NCI-H526 (cell line): Measurements from ENCODE around the gene KCNG2.
A peak's percentile ranks its signal among the peaks of the same experiment; 100 is the strongest.

Experiments
- DNase-seq, 2 experiments: peaks; one replicate each; lab custom pipeline; 2025; lab: John Stamatoyannopoulos, UW

KCNG2 gene

DNA sequence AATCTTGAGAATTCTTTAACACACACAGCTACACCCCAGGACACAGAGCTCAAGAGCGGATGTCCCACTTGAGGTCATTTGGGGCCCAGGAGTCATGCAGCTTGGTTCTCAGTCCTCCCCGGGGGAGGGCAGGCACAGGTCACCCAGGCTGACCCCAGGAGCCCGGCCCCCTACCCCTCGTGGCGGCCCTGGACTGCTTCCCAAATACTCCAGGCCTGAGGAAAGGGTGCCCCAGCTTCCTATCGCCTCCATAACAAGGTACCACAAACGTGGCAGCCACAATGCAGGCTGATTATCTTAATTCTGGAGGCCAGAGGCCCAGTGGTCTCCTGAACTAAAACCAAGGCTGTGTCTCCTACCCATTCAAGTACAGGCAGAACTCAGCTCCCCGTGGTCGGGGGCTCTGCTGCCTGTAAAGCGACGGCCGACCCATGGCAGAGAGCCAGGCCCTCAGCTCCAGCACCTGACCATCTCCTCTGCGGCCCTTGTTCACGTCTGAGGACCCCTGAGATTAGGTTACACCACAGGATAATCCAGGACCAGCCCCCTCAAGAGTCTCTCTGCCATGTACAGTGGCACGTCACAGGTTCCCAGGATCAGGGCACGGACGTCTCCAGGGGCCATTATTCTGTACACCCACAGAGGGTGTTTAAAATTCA, 143.2 kb downstream of the KCNG2 start:
- DNase-seq, result no peak

DNA sequence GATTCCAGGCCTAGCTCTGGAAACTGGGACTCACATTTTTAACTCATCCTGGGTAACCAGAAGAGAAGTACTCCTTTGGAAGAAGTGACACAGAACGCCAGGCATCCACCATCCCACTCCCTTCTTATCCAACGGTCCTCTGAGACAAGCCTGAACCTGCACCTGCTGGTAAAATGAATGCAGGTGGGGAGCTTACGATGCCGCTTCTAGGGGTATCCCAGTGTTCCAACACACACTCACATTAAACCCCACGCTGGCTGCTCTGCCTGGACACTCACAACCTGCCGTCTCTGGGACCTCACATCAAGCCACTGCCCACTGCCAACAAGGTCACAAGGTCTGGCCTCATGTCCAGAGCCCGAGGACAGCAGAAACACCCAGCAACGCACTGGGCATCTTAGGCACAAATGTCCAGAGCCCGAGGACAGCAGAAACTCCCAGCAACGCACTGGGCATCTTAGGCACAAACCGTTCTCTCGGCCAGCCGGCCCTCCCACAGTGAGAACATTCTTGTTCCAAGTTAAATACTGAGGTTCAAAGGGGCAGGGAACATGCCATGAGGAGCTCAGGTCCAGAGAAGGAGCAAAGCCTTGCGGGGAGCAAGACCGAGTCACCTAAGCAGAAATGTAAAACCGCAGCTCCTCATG, 143.9 kb downstream of the KCNG2 start:
- peak in 1 of 2 experiments; percentile 53 for DNase-seq

DNA sequence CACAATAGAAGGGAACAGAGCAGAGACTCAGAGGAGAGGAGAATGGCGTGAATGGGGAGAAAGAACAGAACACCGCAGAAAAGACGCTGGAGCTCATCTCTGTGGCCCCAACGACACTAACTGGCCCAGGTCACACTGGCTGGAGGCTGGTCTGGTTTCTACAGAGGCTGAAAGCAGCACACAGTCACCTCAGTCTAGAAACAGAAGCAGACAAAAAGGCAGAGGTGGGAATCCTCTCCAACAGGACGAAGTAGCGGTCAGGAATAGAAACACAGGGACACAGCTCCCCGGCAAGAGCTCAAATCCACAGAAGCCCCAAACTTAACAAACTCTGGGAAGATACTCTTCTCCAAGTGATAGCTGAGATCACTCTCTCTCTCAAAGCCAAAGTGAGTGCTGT, 144.5 kb downstream of the KCNG2 start:
- no peak for DNase-seq

DNA sequence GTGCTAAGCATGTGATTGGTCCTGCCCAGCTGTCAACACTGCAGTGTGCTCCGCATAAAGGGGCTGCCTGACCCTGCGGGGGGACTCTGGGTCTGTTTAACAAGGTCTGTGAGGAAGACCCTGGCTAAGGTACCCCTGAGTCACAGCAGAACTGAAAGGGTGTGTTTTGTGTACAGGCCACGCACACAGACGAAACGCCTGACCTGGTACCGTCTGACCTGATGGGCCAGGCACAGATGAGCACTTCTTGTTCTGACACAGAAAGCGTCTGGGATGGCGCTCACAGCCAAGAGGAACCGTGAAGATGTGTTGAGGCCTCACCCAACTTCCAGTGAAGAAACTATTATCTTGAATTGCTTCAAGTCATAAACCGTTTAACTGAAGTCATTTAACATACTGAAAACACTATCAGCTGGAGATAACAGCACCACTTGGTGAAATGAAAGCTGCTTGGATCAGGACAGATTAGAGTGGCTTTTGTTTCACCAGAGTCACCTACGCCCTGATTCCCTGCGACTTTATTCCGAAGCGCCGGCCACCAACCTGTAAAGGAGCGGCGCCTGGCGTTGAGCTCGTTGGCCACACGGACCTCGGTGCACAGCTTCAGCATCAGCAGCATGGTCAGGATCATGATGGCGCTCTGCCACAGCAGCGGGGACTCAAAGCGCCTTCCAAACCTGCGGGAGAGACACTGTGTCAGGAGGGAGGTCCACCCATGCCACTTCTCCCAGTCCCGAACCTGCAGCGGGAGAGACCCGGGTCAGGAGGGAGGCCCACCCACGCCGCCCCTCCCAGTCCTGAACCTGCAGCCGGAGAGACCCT, 145.3 kb downstream of the KCNG2 start:
- no peak for DNase-seq

DNA sequence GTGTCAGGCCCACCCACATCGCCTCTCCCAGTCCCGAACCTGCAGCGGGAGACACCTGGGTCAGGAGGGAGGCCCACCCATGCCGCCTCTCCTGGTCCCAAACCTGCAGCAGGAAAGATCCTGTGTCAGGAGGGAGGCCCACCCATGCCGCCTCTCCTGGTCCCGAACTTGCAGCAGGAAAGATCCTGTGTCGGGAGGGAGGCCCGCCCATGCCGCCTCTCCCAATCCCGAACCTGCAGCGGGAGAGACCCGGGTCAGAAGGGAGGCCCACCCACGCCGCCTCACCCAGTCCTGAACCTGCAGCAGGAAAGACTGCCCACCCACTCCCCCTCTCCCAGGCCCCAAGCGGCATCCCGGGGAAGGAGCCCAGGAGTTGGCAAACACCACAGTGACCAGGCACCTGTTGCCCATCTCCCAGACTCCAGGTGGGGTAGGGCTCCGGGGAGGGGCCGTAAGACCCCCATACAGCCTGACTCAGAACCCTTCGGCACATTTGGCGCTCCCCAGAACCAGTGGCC, 145.9 kb downstream of the KCNG2 start:
- DNase-seq, result no peak

DNA sequence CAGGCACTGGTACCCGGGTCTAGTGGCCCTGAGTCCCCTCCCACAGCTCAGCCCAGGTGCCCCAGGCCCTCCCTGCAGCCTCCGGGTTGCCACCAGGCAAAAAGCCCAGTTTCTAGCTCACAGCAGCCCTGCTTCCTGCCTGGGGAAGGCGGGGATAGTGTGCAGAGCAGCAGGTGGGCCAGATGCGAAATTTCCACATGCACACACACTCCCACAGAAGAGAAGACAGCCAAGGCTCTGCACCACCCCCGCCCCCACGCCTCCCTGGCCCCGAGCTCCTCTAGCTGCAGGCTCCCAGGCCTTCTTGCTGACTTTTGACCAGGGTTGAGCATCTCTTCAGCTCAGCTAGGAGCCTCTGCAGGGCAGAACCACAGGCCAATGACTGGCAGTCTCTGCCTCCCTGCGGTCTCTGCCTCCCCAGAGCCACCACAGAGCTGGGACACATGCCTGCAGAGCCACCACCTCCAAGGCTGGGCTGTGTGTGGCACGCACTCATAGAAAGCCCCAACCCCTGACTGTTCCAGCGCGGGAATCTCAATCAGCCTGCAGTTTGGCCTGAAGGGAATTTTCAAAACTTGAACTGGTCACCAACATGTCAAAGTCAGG, 146.5 kb downstream of the KCNG2 start:
- DNase-seq, result no peak

DNA sequence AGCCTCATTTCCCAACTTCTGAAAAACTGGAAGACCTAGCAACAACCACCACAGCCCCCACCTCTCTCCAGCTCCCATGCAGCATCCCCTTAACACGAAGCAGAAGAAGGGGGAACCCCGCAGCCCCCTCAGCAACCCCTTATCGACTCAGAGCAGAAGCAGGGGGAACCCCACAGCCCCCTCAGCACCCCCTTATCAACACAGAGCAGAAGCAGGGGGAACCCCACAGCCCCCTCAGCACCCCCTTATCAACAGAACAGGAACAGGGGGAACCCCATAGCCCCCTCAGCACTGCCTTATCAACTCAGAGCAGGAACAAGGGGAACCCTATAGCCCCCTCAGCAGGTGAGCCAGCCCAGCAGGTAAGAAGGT, 147.0 kb downstream of the KCNG2 start:
- no peak for DNase-seq

DNA sequence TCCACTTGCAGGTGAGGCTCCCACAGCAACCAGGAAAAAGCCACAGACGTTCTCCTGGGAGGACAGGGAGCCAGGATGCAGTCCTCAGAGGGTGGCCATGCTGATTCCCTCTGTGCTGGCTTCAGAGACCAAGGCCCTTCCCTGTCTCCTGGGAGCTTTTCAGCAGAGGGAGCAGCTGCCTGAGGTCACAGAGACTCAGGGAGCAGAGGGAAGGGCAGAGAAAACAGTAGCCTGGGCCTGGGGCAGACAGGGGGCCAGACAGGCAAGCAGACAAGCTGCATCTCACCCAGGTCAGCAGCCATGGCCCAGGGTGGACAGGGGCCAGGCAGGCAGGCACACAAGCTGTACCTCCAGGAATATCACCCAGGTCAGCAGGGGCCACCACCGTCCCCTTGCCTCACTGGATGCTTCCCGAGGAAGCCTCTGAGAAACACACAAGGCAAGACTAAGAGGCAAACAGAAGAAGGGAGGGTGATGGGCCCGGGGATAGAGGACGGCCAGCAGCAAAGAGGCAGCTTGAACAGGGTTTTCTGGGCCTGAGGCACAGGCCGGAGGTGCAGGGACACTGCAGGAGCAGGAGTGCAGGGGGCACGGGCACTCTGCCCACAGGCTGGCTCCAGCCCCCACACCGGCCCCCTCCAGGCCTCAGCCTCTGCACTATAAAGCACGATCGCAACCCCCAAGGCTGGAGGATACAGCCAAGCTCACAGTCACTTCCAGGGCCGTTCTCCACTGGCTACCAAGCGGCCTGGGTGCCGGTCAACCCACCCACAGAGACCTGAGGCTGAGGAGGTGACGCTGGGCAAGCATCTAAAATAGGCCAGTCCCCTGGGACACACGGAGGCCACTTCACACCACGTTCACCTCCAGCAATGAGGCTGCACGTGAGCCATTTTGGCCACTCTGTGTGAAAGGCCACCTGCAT, 147.6 kb downstream of the KCNG2 start:
- peak in 1 of 2 experiments; percentile 55 for DNase-seq

DNA sequence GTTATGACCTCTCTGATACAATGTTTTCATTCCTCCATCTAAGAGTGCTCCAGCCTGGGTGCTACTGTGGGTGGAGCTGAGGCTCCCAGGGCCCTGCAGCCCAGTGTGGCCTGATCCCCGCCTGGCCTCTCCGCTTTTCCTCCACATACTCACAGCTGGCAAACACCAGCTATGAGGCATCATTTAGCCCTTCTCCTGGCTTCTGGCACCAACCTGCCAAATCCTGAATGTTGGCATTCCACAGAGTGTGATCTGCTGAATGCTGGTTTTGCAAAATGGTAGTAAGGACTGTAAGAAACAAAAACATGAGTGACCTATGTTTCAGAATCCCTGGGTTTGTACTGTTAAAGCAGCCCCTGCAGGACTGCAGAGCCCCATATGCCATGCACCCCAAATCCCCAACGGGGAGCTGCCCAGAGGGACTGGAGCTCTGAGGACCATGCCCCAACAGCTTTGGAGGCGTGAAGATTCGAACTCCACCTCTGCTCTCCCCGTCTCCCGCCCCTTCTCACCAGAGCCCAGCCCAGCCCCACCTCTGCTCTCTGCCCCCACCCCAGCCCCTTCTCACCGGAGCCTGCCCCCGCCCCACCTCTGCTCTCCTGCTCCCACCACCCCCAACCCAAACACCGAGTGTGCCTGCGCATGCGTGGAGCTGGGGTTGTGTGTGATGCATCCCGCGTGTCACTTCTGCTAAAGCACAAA, 149.5 kb downstream of the KCNG2 start:
- no peak for DNase-seq

DNA sequence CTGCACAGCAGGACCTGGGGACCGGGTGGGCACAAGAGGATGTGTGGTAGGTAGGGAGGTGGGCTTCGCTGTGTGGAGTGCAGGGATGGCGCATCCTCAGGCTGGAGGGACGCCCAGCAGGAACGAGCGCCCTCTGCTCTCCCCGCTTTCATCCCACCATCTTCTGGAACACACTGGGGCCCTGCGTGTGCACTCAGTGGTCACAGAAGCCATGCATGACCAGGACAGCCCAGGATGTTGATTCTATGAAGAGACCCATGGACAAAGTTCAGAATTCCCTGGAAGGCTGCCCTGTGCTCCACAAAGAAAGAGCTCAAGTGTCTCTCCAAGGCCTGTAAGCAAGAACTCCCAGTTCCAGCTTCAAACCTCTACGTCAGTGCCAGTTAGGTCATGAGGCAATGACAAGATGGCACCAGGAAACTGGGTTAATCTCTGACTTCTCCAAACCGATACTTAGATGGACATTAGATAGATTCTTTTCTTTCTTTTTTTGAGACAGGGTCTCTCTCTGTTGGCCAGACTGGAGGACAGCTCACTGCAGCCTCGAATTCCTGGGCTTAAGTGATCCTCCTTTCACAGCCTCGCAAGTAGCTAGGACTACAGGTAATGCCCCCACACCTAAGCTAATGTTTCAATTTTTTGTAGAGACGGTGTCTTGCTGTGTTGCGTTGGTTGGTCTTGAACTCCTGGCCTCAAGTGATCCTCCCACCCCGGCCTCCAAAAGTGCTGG, 150.3 kb downstream of the KCNG2 start:
- no peak for DNase-seq

DNA sequence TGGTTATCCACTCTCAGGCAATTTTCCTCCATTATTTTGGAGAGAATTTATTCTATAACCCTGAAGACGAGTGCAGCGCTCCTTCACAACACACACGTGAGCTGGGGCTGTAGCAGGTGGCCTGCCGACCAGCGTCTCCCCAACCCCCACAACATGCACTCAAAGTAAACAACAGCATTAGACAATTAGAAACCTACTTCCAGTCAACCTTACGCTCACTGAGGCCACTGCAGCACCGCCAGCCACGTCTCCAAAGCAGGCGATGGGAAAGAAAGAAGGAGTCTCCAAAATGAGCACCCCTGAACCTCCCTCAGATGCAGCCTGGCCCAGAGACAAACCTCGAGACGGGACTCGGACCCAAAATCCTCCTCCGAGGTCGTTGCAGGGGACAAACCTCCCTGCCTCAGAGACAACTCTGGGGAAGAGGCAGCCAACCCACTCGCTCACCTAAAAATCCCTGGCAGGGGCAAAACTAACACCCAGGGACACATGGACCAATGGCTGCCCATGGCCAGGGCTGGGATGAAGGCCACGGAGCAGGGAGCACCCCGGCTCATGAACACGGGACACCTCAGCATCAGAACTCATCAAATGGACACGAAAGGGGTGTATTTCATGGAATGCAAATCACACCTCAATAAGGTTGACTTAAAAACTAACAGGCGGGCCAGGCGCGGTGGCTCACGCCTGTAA, 151.1 kb downstream of the KCNG2 start:
- no peak for DNase-seq
